ENCODE data around the gene PRSS57.

DNA sequence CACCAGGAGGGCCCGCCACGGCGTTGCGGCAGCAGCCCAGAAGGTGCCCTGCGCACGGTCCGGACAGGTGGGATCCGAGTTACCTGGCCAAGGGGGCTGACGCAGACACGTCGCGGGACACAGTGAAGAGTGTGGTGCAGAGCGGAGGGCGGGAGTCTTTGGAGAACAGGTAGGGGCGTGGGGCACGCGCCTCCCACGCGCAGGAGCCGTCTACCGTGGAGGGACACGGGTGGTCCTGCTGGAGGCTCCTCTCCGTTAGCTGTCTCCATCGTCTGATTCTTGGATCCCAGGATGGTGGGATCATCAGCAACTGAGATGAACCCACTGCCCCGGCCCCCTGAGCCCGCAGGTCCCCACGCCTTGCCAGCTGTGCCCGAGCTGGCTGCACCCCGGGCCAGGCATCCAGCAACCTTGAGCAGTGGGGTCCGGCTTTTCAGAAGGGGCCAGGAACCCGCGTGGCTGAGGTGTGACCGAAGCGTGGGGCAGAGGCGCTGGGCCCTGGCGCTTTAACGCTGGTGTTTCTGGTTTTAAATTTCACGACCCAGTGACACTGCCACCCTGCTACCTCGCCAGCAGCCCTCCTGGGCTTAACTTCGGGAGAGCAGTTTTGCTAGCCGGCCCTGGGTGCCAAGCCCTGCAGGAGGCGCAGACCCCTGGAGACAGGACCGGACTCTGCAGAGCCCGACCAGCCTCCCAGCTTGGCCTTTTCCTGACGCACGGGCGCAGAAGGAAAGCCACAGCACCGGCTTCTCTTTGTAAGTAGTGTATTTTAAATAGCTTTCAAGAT, 48.3 kb downstream of the PRSS57 start:
- TF ChIP-seq CTCF (IDR thresholded peaks at IDR 0.05; ENCODE audit: low read depth, low read length, poor library complexity, severe bottlenecking) (no peak), EZH2phosphoT487 (IDR thresholded peaks at IDR 0.05; ENCODE audit: borderline replicate concordance, low read length) (no peak)
